H9 (cell line): Measurements from ENCODE around the gene IL25. TPM values are rescaled to one million over a fixed set of nuclear protein-coding genes. Genes with fewer than 3 reads are reported as not detected.

Experiments
- DNase-seq: peaks from one replicate; pipeline ENCODE4 v3.0.0-alpha.2; 2017
- H2AFZ ChIP-seq: one replicate; pipeline ENCODE4 v1.6.1; 2013; ENCODE audit warnings: mild to moderate bottlenecking, low read length, control low read depth, moderate library complexity
- H2AK5ac ChIP-seq: 2 replicates; pipeline ENCODE4 v1.6.1; 2013; ENCODE audit warnings: low read length, control low read depth, mixed read lengths; ENCODE audit not compliant: insufficient read length
- H2BK120ac ChIP-seq: one replicate; pipeline ENCODE4 v1.6.1; 2013; ENCODE audit warnings: low read depth, mild to moderate bottlenecking, low read length, control low read depth, inconsistent platforms; ENCODE audit not compliant: poor library complexity, severe bottlenecking
- H2BK12ac ChIP-seq: 2 replicates; pipeline ENCODE4 v1.6.1; 2013; ENCODE audit warnings: low read length, control low read depth, mixed read lengths, low read depth; ENCODE audit not compliant: insufficient read length
- H2BK15ac ChIP-seq: 2 replicates; pipeline ENCODE4 v1.6.1; 2013; ENCODE audit warnings: low read depth, low read length, control low read depth
- H2BK20ac ChIP-seq: one replicate; pipeline ENCODE4 v1.6.1; 2013; ENCODE audit warnings: low read depth, mild to moderate bottlenecking, low read length, control low read depth, inconsistent platforms; ENCODE audit not compliant: poor library complexity, severe bottlenecking
- H2BK5ac ChIP-seq: 2 replicates; pipeline ENCODE4 v1.6.1; 2013; ENCODE audit warnings: low read length, control low read depth, mixed read lengths; ENCODE audit not compliant: insufficient read length
- H3K14ac ChIP-seq: 2 replicates; pipeline ENCODE4 v1.6.1; 2013; ENCODE audit warnings: low read length, control low read depth; ENCODE audit not compliant: insufficient read depth
- H3K18ac ChIP-seq: 2 replicates; pipeline ENCODE4 v1.6.1; 2013; ENCODE audit warnings: low read depth, mild to moderate bottlenecking, mixed read lengths, low read length, control low read depth; ENCODE audit not compliant: insufficient read length
- H3K23ac ChIP-seq: 2 replicates; pipeline ENCODE4 v1.6.1; 2013; ENCODE audit warnings: low read length, control low read depth, mixed read lengths, low read depth; ENCODE audit not compliant: insufficient read length
- H3K23me2 ChIP-seq: 2 replicates; pipeline ENCODE4 v1.6.1; 2013; ENCODE audit warnings: low read depth, mild to moderate bottlenecking, mixed read lengths, low read length, control low read depth; ENCODE audit not compliant: insufficient read length, poor library complexity, severe bottlenecking
- H3K27ac ChIP-seq: 2 replicates; pipeline ENCODE4 v1.5.1; 2013; ENCODE audit warnings: low read length, control low read depth, mixed read lengths, low read depth; ENCODE audit not compliant: insufficient read length
- H3K27me3 ChIP-seq: 2 replicates; pipeline ENCODE4 v1.6.1; 2013; ENCODE audit warnings: low read length, control low read depth, inconsistent platforms; ENCODE audit not compliant: insufficient read depth
- H3K4ac ChIP-seq: 2 replicates; pipeline ENCODE4 v1.6.1; 2013; ENCODE audit warnings: low read depth, mild to moderate bottlenecking, control low read depth, inconsistent platforms, low read length, moderate library complexity
- H3K4me1 ChIP-seq: 2 replicates; pipeline ENCODE4 v1.6.1; 2013; ENCODE audit warnings: low read length, control low read depth, inconsistent platforms; ENCODE audit not compliant: insufficient read depth
- H3K4me2 ChIP-seq: 2 replicates; pipeline ENCODE4 v1.6.1; 2013; ENCODE audit warnings: low read length, control low read depth, mixed read lengths; ENCODE audit not compliant: insufficient read length, insufficient read depth
- H3K56ac ChIP-seq: 2 replicates; pipeline ENCODE4 v1.6.1; 2013; ENCODE audit warnings: low read depth, mild to moderate bottlenecking, mixed read lengths, low read length, control low read depth; ENCODE audit not compliant: insufficient read length
- H3K79me1 ChIP-seq: 2 replicates; pipeline ENCODE4 v1.6.1; 2013; ENCODE audit warnings: low read depth, mild to moderate bottlenecking, moderate library complexity, low read length, control low read depth, inconsistent platforms; ENCODE audit not compliant: insufficient read depth, poor library complexity, severe bottlenecking
- H3K79me2 ChIP-seq: 2 replicates; pipeline ENCODE4 v1.6.1; 2013; ENCODE audit warnings: low read length, control low read depth, inconsistent platforms; ENCODE audit not compliant: insufficient read depth
- H3K9ac ChIP-seq: 2 replicates; pipeline ENCODE4 v1.6.1; 2013; ENCODE audit warnings: low read length, control low read depth, mixed read lengths; ENCODE audit not compliant: insufficient read length; ENCODE audit errors: extremely low read depth
- H3K9me3 ChIP-seq: one replicate; pipeline ENCODE4 v1.6.1; 2013; ENCODE audit warnings: low read depth, low read length, inconsistent platforms; ENCODE audit not compliant: control insufficient read depth
- H3T11ph ChIP-seq: one replicate; pipeline ENCODE4 v1.6.1; 2013; ENCODE audit warnings: mild to moderate bottlenecking, low read length, control low read depth, inconsistent platforms
- H4K20me1 ChIP-seq: one replicate; pipeline ENCODE4 v1.6.1; 2013; ENCODE audit not compliant: control insufficient read depth, insufficient read length, insufficient read depth
- H4K5ac ChIP-seq: 2 replicates; pipeline ENCODE4 v1.6.1; 2013; ENCODE audit warnings: low read depth, mild to moderate bottlenecking, mixed read lengths, low read length, control low read depth; ENCODE audit not compliant: insufficient read length
- H4K8ac ChIP-seq: replicated peaks from 2 replicates; pipeline ENCODE4 v1.6.1; 2013; ENCODE audit warnings: low read length, control low read depth, mixed read lengths, low read depth; ENCODE audit not compliant: insufficient read length
- H4K91ac ChIP-seq: 2 replicates; pipeline ENCODE4 v1.6.1; 2013; ENCODE audit warnings: low read depth, mild to moderate bottlenecking, moderate library complexity, mixed read lengths, low read length, control low read depth; ENCODE audit not compliant: insufficient read length
- H3K27ac Mint-ChIP-seq, 3 experiments: 2 replicates in 2 of 3; 3 replicates in 1 of 3; pipeline ENCODE4 v1.8.0; 2020 to 2021; ENCODE audit warnings: mixed read lengths in 3 of 3, mild to moderate bottlenecking in 1 of 3, moderate library complexity in 1 of 3
- H3K27me3 Mint-ChIP-seq: 2 replicates; pipeline ENCODE4 v1.8.0; 2021; ENCODE audit warnings: low read depth, mild to moderate bottlenecking, moderate library complexity, mixed read lengths
- H3K36me3 Mint-ChIP-seq, 3 experiments: 2 replicates in 2 of 3; 3 replicates in 1 of 3; pipeline ENCODE4 v1.8.0; 2020 to 2021; ENCODE audit warnings: low read depth in 3 of 3, mixed read lengths in 3 of 3; ENCODE audit not compliant: insufficient read depth in 1 of 3
- H3K4me1 Mint-ChIP-seq, 2 experiments: 2 replicates each; pipeline ENCODE4 v1.8.0; 2020; ENCODE audit warnings: mixed read lengths in 2 of 2
- H3K4me3 Mint-ChIP-seq, 2 experiments: 2 replicates in 1 of 2; 3 replicates in 1 of 2; pipeline ENCODE4 v1.8.0; 2020 to 2021; ENCODE audit warnings: mild to moderate bottlenecking in 2 of 2, mixed read lengths in 2 of 2, moderate library complexity in 1 of 2
- H3K9me3 Mint-ChIP-seq, 2 experiments: 2 replicates in 1 of 2; 3 replicates in 1 of 2; pipeline ENCODE4 v1.8.0; 2020; ENCODE audit warnings: mild to moderate bottlenecking in 2 of 2, mixed read lengths in 2 of 2, moderate library complexity in 1 of 2
- CTCF ChIP-seq: fragments of 200-600 bp; sonication (generic); conservative IDR thresholded peaks from 3 replicates; pipeline ENCODE4 v1.8.0; 2021; ENCODE audit warnings: antibody characterized with exemption, mild to moderate bottlenecking
- WGBS: extraction: QIAGEN DNeasy Blood & Tissue Kit; methylation state at CpG from one replicate; pipeline ENCODE4 v1.1.7; 2013; ENCODE audit warnings: missing lambda C conversion rate, low lambda C conversion rate, mixed read lengths; ENCODE audit not compliant: insufficient read length; ENCODE audit errors: extremely low coverage; 5-methylcytosine and 5-hydroxymethylcytosine counted together
- total RNA-seq: library from RNA; stranded (reverse); gene quantifications from 2 replicates; pipeline ENCODE4 v1.2.1, GENCODE V29; 2021

IL25 gene
- total RNA-seq, 1 experiment from 2014 or later: not detected

- no peak overlapping the region for H3K27ac Mint-ChIP-seq
Observed at GRCh38 chr14:23377573-23378563, 5.3 kb downstream of the IL25 start.

More at GRCh38 chr14:23377573-23378563, 5.3 kb downstream of the IL25 start:
- H3K27me3 ChIP-seq: no peaks in the 10 kb centered on the region; the same call in 1 of the 2 replicates
- Mint-ChIP-seq H3K36me3 (no peaks in the 10 kb centered on the region), H3K27me3 (peaks cover 74% of the 10 kb centered on the region), H3K4me3 (no peak overlapping the region), H3K9me3 (no peaks in the 10 kb centered on the region), H3K4me1 (peaks cover 9 to 22% of the 10 kb centered on the region in 2 experiments)
- WGBS: no CpG with 5 or more reads among the region's 14 CpGs
- H4K20me1 ChIP-seq: no peaks in the 10 kb centered on the region
- H2BK5ac ChIP-seq: no peak overlapping the region
- no peak overlapping the region for H3K9ac ChIP-seq
- H3K9me3 ChIP-seq: no peaks in the 10 kb centered on the region
- no peaks in the 10 kb centered on the region for H3K79me2 ChIP-seq
- H3K18ac ChIP-seq: no peak overlapping the region
- no peak overlapping the region for H3T11ph ChIP-seq
- H4K8ac ChIP-seq: no peak overlapping the region
- H4K91ac ChIP-seq: no peak overlapping the region
- H3K4ac ChIP-seq: no peak overlapping the region
- H2BK12ac ChIP-seq: no peak overlapping the region
- no peak overlapping the region for H2BK20ac ChIP-seq
- H3K56ac ChIP-seq: no peak overlapping the region
- no peaks in the 10 kb centered on the region for H3K4me1 ChIP-seq
- no peak overlapping the region for H2BK120ac ChIP-seq
- DNase-seq: no peak
- H3K23ac ChIP-seq: no peak overlapping the region
- H3K79me1 ChIP-seq: no peaks in the 10 kb centered on the region
- no peak overlapping the region for H2AK5ac ChIP-seq
- no peak for TF ChIP-seq CTCF
- H3K23me2 ChIP-seq: no peaks in the 10 kb centered on the region
- H3K4me2 ChIP-seq: no peak overlapping the region
- no peak overlapping the region for H3K14ac ChIP-seq
- no peak overlapping the region for H2AFZ ChIP-seq
- H2BK15ac ChIP-seq: no peak overlapping the region
- H3K27ac ChIP-seq: no peak overlapping the region
- no peak overlapping the region for H4K5ac ChIP-seq
